Measurements from ENCODE around the gene KCTD16. TPM values are rescaled to one million over a fixed set of nuclear protein-coding genes. Genes with fewer than 3 reads are reported as not detected.

Gene KCTD16
- total RNA-seq, 1 donor from 2014 or later: not detected

GRCh38 chr5:144237851-144238250 lies 67.2 kb downstream of the KCTD16 start:
- no peak overlapping the region for H3K27ac Mint-ChIP-seq
- H3K27me3 Mint-ChIP-seq (ENCODE audit: insufficient read depth): peaks cover 7% of the 10 kb centered on the region
- DNase-seq (ENCODE audit: low spot score): no peak
- no peaks in the 10 kb centered on the region for H3K36me3 Mint-ChIP-seq (ENCODE audit: low read depth)
- no peaks in the 10 kb centered on the region for H3K9me3 Mint-ChIP-seq
- intact Hi-C loops (cut with micrococcal nuclease): no loop called here
- no peak overlapping the region for H3K4me3 Mint-ChIP-seq
- H3K4me1 Mint-ChIP-seq (ENCODE audit: low read depth): no peaks in the 10 kb centered on the region

DNA sequence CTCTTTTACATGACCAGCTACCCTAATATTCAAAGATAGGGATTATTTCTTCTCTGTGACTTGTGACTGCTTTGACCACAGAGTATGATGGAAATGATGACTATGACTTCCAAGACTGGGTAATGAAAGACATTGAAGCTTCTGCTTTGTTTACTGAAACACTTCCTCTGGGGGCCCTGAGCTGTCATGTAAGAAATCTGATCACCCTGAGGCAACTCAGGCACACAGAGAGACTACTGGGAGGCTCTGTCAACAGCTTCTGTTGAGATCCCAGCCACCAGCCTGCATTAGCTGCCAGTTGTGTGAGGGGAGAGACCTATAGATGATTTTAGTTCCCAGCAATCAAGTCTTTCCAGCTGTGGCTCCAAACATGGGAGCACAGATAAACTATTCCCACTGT lies 76.5 kb downstream of the KCTD16 start:
- DNase-seq (ENCODE audit: low spot score): no peak
- no peaks in the 10 kb centered on the region for H3K4me1 Mint-ChIP-seq (ENCODE audit: low read depth)
- intact Hi-C loops (cut with micrococcal nuclease): no loop called here
- H3K27me3 Mint-ChIP-seq (ENCODE audit: insufficient read depth): peaks cover 2% of the 10 kb centered on the region
- H3K9me3 Mint-ChIP-seq: no peaks in the 10 kb centered on the region
- no peak overlapping the region for H3K4me3 Mint-ChIP-seq
- no peaks in the 10 kb centered on the region for H3K36me3 Mint-ChIP-seq (ENCODE audit: low read depth)
- H3K27ac Mint-ChIP-seq: no peak overlapping the region

DNA sequence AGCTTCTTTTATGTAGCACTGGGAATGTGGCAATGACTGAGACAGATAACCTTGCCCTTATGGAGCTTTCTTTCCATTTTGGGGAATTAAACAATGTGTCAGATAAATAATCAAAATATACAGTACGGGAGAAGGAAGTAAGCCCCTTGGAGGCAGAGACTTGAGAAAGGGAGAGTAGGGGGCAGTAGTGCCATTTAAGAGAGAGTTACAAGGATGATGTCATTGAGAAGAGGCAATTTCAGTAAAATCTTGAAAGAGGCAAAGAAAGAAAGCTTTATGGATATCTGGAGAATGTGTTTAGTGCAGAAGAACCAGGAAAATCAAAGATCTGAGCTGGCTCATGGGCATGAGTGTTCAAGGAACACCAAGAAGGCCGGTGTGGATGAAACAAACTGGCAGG lies 77.3 kb downstream of the KCTD16 start:
- H3K4me3 Mint-ChIP-seq: no peak overlapping the region
- no peaks in the 10 kb centered on the region for H3K9me3 Mint-ChIP-seq
- H3K27ac Mint-ChIP-seq: no peak overlapping the region
- H3K4me1 Mint-ChIP-seq (ENCODE audit: low read depth): no peaks in the 10 kb centered on the region
- peaks cover 4% of the 10 kb centered on the region for H3K27me3 Mint-ChIP-seq (ENCODE audit: insufficient read depth)
- no peak for DNase-seq (ENCODE audit: low spot score)
- intact Hi-C loops (cut with micrococcal nuclease): no loop called here
- no peaks in the 10 kb centered on the region for H3K36me3 Mint-ChIP-seq (ENCODE audit: low read depth)

DNA sequence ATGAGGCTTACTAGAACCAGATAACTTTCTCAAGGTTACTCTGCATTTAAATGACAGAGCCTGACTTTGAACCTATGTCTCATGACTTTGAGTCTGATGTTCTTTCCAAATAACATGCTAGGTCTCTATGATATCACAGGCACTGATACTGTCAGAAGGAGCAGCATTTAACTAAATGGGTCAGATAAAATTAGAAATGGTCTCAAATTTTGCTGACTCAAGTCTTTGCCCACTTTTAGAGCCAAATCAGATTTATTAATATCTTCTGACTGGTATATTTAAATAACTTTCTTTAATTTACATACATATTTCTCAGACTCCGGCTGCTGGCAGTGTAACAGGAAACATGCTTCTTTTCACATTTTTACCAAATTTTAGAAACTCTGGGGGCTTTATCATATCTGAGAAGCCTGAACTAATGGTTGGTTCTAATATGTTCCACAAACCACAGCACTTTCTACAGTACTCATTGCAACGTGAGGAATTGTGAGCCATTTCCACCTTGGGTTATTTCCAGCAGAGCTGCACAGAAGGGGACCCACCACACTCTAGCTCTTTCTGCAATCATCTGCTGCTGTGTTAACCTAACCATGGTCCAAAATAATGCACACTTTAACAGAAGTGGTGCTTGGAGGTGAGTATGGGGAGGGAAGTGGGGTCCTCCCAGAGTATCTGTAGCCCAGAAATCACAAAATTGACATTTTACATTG lies 79.2 kb downstream of the KCTD16 start:
- Mint-ChIP-seq H3K4me1 (ENCODE audit: low read depth) (no peaks in the 10 kb centered on the region), H3K27ac (no peak overlapping the region), H3K27me3 (ENCODE audit: insufficient read depth) (peaks cover 4% of the 10 kb centered on the region), H3K9me3 (no peaks in the 10 kb centered on the region), H3K4me3 (no peak overlapping the region), H3K36me3 (ENCODE audit: low read depth) (no peaks in the 10 kb centered on the region)
- intact Hi-C loops (cut with micrococcal nuclease): no loop called here
- DNase-seq (ENCODE audit: low spot score): no peak

DNA sequence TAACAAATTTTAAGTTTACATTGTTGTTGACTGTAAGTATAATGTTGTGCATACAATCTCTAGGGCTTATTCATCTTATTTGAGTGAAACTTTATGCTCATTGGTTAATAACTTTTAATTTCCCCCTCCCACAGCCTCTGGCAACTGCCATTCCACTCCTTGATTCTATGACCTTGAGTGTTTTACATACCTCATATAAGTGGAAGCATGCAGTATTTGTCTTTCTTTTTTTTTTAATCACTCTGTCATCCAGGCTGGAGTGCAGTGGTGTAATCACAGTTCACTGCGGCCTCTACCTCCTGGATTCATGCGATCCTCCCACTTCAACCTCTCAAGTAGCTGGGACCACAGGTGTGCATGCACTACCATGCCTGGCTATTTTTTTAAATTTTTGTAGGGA lies 83.9 kb downstream of the KCTD16 start:
- intact Hi-C loops (cut with micrococcal nuclease): no loop called here
- H3K27ac Mint-ChIP-seq: no peak overlapping the region
- H3K4me1 Mint-ChIP-seq (ENCODE audit: low read depth): no peaks in the 10 kb centered on the region
- no peaks in the 10 kb centered on the region for H3K36me3 Mint-ChIP-seq (ENCODE audit: low read depth)
- H3K27me3 Mint-ChIP-seq (ENCODE audit: insufficient read depth): peaks cover 2% of the 10 kb centered on the region
- H3K9me3 Mint-ChIP-seq: no peaks in the 10 kb centered on the region
- no peak overlapping the region for H3K4me3 Mint-ChIP-seq
- DNase-seq (ENCODE audit: low spot score): no peak

DNA sequence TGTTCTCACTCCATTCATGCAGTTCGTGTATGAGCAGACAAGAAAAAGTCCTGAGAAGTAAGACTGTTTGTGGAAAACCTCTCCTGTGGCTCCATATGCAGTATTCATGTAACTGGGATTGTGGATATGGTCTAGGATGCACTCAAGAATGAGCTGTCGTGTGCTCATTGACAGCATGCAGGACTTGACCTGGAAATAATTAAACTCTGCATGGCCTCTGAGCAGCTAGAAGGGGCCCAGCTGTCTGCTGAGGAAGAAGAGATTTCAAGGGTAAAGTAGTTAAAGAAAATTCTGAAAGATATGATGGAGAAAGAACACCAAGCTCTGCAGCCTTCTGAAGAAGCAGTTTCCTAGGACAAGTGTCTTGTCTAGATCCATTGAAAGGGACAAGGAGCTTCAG lies 89.4 kb downstream of the KCTD16 start:
- intact Hi-C loops (cut with micrococcal nuclease): no loop called here
- H3K27ac Mint-ChIP-seq: no peak overlapping the region
- no peaks in the 10 kb centered on the region for H3K4me1 Mint-ChIP-seq (ENCODE audit: low read depth)
- no peak overlapping the region for H3K4me3 Mint-ChIP-seq
- no peaks in the 10 kb centered on the region for H3K9me3 Mint-ChIP-seq
- no peak for DNase-seq (ENCODE audit: low spot score)
- H3K36me3 Mint-ChIP-seq (ENCODE audit: low read depth): no peaks in the 10 kb centered on the region
- peaks cover 4% of the 10 kb centered on the region for H3K27me3 Mint-ChIP-seq (ENCODE audit: insufficient read depth)

DNA sequence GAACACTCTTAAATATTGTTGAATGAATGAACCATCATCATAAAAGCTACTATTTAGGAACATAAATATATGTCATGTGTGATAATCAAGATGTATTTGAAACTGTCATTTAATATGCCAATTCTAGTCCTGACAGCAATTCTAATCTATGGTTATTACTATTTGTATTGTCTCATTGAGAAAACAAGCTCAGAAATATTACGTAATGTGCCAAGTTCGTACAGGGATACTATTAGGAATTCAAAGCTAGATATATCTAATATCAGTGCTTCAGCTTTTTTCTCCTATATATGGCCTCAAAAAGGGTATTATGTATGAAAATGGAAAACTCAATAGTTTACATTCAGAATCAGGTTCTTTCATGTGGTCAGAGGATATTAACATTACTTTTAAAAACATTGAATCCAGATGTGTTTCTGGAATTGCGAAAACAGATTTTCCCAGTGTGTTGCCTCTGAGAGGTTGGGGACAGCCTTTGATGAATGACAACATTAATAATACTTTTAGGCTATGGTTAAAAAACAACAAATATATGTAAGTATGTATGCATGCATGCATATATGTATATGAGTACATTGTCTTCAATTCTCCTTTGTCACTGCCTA lies 95.1 kb downstream of the KCTD16 start:
- intact Hi-C loops (cut with micrococcal nuclease): no loop called here
- no peaks in the 10 kb centered on the region for H3K36me3 Mint-ChIP-seq (ENCODE audit: low read depth)

GRCh38 chr5:144267961-144268513 lies 97.4 kb downstream of the KCTD16 start:
- Mint-ChIP-seq H3K9me3 (peaks cover 4% of the 10 kb centered on the region), H3K4me3 (no peak overlapping the region), H3K36me3 (ENCODE audit: low read depth) (no peaks in the 10 kb centered on the region), H3K27me3 (ENCODE audit: insufficient read depth) (peaks cover 3% of the 10 kb centered on the region), H3K27ac (no peak overlapping the region), H3K4me1 (ENCODE audit: low read depth) (no peaks in the 10 kb centered on the region)
- DNase-seq (ENCODE audit: low spot score): no peak
- intact Hi-C loops (cut with micrococcal nuclease): no loop called here

More for the DNA sequence above, 95.1 kb downstream of the KCTD16 start:
- peaks cover 4% of the 10 kb centered on the region for H3K9me3 Mint-ChIP-seq
- H3K27me3 Mint-ChIP-seq (ENCODE audit: insufficient read depth): peaks cover 7% of the 10 kb centered on the region
- no peaks in the 10 kb centered on the region for H3K4me1 Mint-ChIP-seq (ENCODE audit: low read depth)
- no peak overlapping the region for H3K4me3 Mint-ChIP-seq
- DNase-seq (ENCODE audit: low spot score): no peak
- no peak overlapping the region for H3K27ac Mint-ChIP-seq

DNA sequence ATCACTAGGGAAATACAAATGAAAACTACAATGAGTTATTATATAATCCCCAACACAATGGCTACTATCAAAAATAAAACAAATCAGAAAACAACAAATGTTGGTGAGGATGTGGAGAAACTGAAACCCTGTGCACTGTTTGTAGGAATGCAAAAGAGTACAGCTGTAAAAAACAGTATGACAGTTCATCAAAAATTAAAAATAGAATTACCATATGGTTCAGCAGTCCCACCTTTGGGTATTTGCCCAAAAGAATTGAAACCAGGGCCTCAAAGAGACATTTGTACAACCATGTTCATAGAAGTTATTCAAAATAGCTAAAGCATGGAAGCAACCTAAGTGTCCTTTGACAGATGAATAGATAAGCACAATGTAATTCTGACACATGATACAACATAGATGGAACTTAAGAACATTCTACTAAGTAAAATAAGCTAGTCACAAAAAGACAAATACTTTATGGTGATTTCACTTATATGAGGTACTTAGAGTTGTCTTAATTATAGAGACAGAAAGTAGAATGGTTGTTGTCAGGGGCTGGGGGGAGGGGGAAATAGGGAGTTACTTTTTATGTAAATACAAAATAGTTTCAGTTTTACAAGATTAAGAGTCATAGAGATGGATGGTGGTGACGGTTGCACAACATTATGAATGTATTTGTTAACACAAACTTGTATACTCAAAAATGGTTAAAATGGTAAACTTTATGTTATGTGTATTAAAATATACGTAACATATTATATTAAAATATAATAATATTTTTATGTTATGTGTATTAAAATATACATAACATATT lies 102.8 kb downstream of the KCTD16 start:
- Mint-ChIP-seq H3K36me3 (ENCODE audit: low read depth) (no peaks in the 10 kb centered on the region), H3K27ac (no peak overlapping the region), H3K4me1 (ENCODE audit: low read depth) (no peaks in the 10 kb centered on the region), H3K9me3 (peaks cover 4% of the 10 kb centered on the region), H3K4me3 (no peak overlapping the region), H3K27me3 (ENCODE audit: insufficient read depth) (no peaks in the 10 kb centered on the region)
- no peak for DNase-seq (ENCODE audit: low spot score)
- intact Hi-C loops (cut with micrococcal nuclease): no loop called here

DNA sequence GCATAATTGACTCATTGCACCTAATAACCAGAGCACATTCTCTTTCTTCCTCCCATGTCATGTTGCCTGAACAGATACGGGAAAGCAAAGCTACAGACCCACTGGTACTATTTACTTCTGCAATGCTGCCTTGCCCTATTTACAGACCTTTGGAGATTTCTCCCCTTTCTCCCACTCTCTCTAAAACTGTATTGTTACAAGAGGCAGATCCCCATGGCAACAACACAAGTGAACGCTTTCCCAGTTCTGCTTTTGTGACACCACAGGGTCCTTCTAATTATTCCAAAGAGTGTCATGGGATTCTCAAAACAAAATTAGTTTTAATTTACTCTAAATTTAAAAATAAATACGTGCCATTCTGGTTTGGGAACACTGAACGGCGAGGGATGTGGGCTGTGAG lies 104.7 kb downstream of the KCTD16 start:
- Mint-ChIP-seq H3K27me3 (ENCODE audit: insufficient read depth) (no peaks in the 10 kb centered on the region), H3K9me3 (no peaks in the 10 kb centered on the region), H3K36me3 (ENCODE audit: low read depth) (no peaks in the 10 kb centered on the region), H3K27ac (no peak overlapping the region), H3K4me1 (ENCODE audit: low read depth) (no peaks in the 10 kb centered on the region), H3K4me3 (no peak overlapping the region)
- DNase-seq (ENCODE audit: low spot score): no peak
- intact Hi-C loops (cut with micrococcal nuclease): no loop called here

GRCh38 chr5:144276034-144276822 lies 105.6 kb downstream of the KCTD16 start:
- DNase-seq (ENCODE audit: low spot score): no peak
- no peaks in the 10 kb centered on the region for H3K9me3 Mint-ChIP-seq
- H3K36me3 Mint-ChIP-seq (ENCODE audit: low read depth): no peaks in the 10 kb centered on the region
- no peak overlapping the region for H3K4me3 Mint-ChIP-seq
- intact Hi-C loops (cut with micrococcal nuclease): no loop called here
- H3K27ac Mint-ChIP-seq: no peak overlapping the region
- H3K27me3 Mint-ChIP-seq (ENCODE audit: insufficient read depth): no peaks in the 10 kb centered on the region
- no peaks in the 10 kb centered on the region for H3K4me1 Mint-ChIP-seq (ENCODE audit: low read depth)

GRCh38 chr5:144281784-144282183 lies 111.1 kb downstream of the KCTD16 start:
- no peak for DNase-seq (ENCODE audit: low spot score)
- H3K4me1 Mint-ChIP-seq (ENCODE audit: low read depth): no peaks in the 10 kb centered on the region
- H3K9me3 Mint-ChIP-seq: no peaks in the 10 kb centered on the region
- intact Hi-C loops (cut with micrococcal nuclease): no loop called here
- H3K27me3 Mint-ChIP-seq (ENCODE audit: insufficient read depth): no peaks in the 10 kb centered on the region
- no peak overlapping the region for H3K27ac Mint-ChIP-seq
- no peak overlapping the region for H3K4me3 Mint-ChIP-seq
- H3K36me3 Mint-ChIP-seq (ENCODE audit: low read depth): no peaks in the 10 kb centered on the region
